ENCODE data around the gene ZNF296. TPM values are rescaled to one million over a fixed set of nuclear protein-coding genes. Genes with fewer than 3 reads are reported as not detected.

Gene ZNF296
- total RNA-seq, 2 donors from 2014 or later = 2.1 to 8.5 TPM

GRCh38 chr19:45117671-45118070 is 41.4 kb upstream of the ZNF296 start:
- no peaks in the 10 kb centered on the region for H3K27me3 ChIP-seq (ENCODE audit: control insufficient read depth, insufficient read depth, low read length, poor library complexity, severe bottlenecking)
- Mint-ChIP-seq H3K27me3 (ENCODE audit: insufficient read depth) (no peaks in the 10 kb centered on the region), H3K4me1 (peaks cover 23% of the 10 kb centered on the region), H3K27ac (peak overlapping the region; percentile 44), H3K36me3 (ENCODE audit: low read depth) (peaks cover 5% of the 10 kb centered on the region), H3K4me3 (no peak overlapping the region), H3K9me3 (no peaks in the 10 kb centered on the region)
- H3K4me1 ChIP-seq (ENCODE audit: control insufficient read depth, insufficient read depth, low read length) = peaks cover 5% of the 10 kb centered on the region
- H3K9me3 ChIP-seq (ENCODE audit: control insufficient read depth, low read length) = no peaks in the 10 kb centered on the region
- DNase-seq = no peak
- H3K9ac ChIP-seq (ENCODE audit: extremely low read depth, low read length, poor library complexity, severe bottlenecking) = no peak overlapping the region
- no peak for TF ChIP-seq CTCF (conservative IDR thresholded peaks at IDR 0.05)
- H3K36me3 ChIP-seq (ENCODE audit: control insufficient read depth, insufficient read depth, low read length) = no peaks in the 10 kb centered on the region
- H3K4me3 ChIP-seq (ENCODE audit: low read length) = no peak overlapping the region
- no peak overlapping the region for H3K27ac ChIP-seq (ENCODE audit: low read depth, low read length)
- 84 to 87% methylated on average over 9 to 12 of the region's 12 CpGs for WGBS, 2 experiments (ENCODE audit: insufficient coverage in 1 of 2, insufficient read length in 1 of 2)

DNA sequence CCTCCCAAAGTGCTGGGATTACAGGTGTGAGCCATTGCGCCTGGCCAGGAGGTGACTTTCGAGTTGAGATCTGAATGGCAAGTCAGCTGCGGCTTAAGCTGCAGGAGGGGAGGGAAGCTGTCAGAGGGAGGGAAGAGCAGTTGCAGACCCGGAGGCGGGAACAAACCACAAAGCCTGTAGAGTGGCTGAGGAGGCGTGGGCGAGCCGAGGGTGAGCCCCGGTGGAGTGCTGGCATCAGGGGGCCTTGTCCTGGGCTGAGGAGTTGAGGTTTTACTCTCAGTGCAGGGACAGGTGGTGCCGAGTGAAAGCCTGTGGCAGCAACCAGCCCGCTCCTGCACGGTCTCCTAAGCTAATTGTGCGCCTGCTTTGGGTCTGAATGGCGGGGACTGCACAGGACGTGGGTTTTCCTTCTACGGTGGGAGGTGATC is 40.9 kb upstream of the ZNF296 start:
- H3K4me3 ChIP-seq (ENCODE audit: low read length) = no peak overlapping the region
- Mint-ChIP-seq H3K36me3 (ENCODE audit: low read depth) (peaks cover 5% of the 10 kb centered on the region), H3K27me3 (ENCODE audit: insufficient read depth) (no peaks in the 10 kb centered on the region), H3K27ac (peak overlapping the region; percentile 44), H3K4me3 (no peak overlapping the region), H3K9me3 (no peaks in the 10 kb centered on the region), H3K4me1 (peaks cover 23% of the 10 kb centered on the region)
- H3K36me3 ChIP-seq (ENCODE audit: control insufficient read depth, insufficient read depth, low read length) = no peaks in the 10 kb centered on the region
- H3K27ac ChIP-seq (ENCODE audit: low read depth, low read length) = no peak overlapping the region
- no peak overlapping the region for H3K9ac ChIP-seq (ENCODE audit: extremely low read depth, low read length, poor library complexity, severe bottlenecking)
- no peak for TF ChIP-seq CTCF (conservative IDR thresholded peaks at IDR 0.05)
- H3K4me1 ChIP-seq (ENCODE audit: control insufficient read depth, insufficient read depth, low read length) = peaks cover 5% of the 10 kb centered on the region
- 73 to 82% methylated on average over 10 to 16 of the region's 16 CpGs for WGBS, 2 experiments (ENCODE audit: insufficient coverage in 1 of 2, insufficient read length in 1 of 2)
- H3K27me3 ChIP-seq (ENCODE audit: control insufficient read depth, insufficient read depth, low read length, poor library complexity, severe bottlenecking) = no peaks in the 10 kb centered on the region
- DNase-seq = peak; percentile 68
- no peaks in the 10 kb centered on the region for H3K9me3 ChIP-seq (ENCODE audit: control insufficient read depth, low read length)

GRCh38 chr19:45115809-45116615 is 39.7 kb upstream of the ZNF296 start:
- Mint-ChIP-seq H3K9me3 (no peaks in the 10 kb centered on the region), H3K4me1 (peaks cover 23% of the 10 kb centered on the region), H3K27me3 (ENCODE audit: insufficient read depth) (no peaks in the 10 kb centered on the region), H3K4me3 (no peak overlapping the region), H3K36me3 (ENCODE audit: low read depth) (peaks cover 5% of the 10 kb centered on the region), H3K27ac (no peak overlapping the region)
- no peak for DNase-seq
- H3K4me1 ChIP-seq (ENCODE audit: control insufficient read depth, insufficient read depth, low read length) = peaks cover 5% of the 10 kb centered on the region
- no peak overlapping the region for H3K9ac ChIP-seq (ENCODE audit: extremely low read depth, low read length, poor library complexity, severe bottlenecking)
- no peak overlapping the region for H3K4me3 ChIP-seq (ENCODE audit: low read length)
- no peaks in the 10 kb centered on the region for H3K27me3 ChIP-seq (ENCODE audit: control insufficient read depth, insufficient read depth, low read length, poor library complexity, severe bottlenecking)
- no peaks in the 10 kb centered on the region for H3K9me3 ChIP-seq (ENCODE audit: control insufficient read depth, low read length)
- no peak overlapping the region for H3K27ac ChIP-seq (ENCODE audit: low read depth, low read length)
- TF ChIP-seq CTCF (conservative IDR thresholded peaks at IDR 0.05) = no peak
- whole genome bisulfite sequencing, 2 experiments (ENCODE audit: insufficient coverage in 1 of 2, insufficient read length in 1 of 2) = 95% methylated on average over 20 to 21 of the region's 21 CpGs
- no peaks in the 10 kb centered on the region for H3K36me3 ChIP-seq (ENCODE audit: control insufficient read depth, insufficient read depth, low read length)
